Coronary artery (tissue), 2 donors: ENCODE results near the gene MRPS34.

Experiments
- DNase-seq: peaks from one replicate; pipeline ENCODE4 v3.0.0-alpha.2; 2017; ENCODE audit warnings: low spot score
- H3K27ac ChIP-seq, 2 donors: fragments of 200-600 bp; sonication (generic); one replicate each; pipeline ENCODE4 v1.5.1; 2016 to 2019
- H3K4me3 ChIP-seq: fragments of 200-600 bp; sonication (generic); 2 replicates; pipeline ENCODE4 v1.5.1; 2016; ENCODE audit warnings: mild to moderate bottlenecking, moderate library complexity
- CTCF ChIP-seq: fragments of 200-600 bp; sonication (generic); IDR thresholded peaks from one replicate; pipeline ENCODE4 v1.5.1; 2019; ENCODE audit warnings: antibody characterized with exemption

MRPS34 gene

GRCh38 chr16:1785846-1786170, 12.9 kb upstream of the MRPS34 start:
- Histone ChIP-seq H3K4me3 (no peak overlapping the region), H3K27ac (no peak overlapping the region)
- TF ChIP-seq CTCF: no peak
- no peak for DNase-seq

- no peak for TF ChIP-seq CTCF
Observed at GRCh38 chr16:1784977-1785845, 12.3 kb upstream of the MRPS34 start.

DNA sequence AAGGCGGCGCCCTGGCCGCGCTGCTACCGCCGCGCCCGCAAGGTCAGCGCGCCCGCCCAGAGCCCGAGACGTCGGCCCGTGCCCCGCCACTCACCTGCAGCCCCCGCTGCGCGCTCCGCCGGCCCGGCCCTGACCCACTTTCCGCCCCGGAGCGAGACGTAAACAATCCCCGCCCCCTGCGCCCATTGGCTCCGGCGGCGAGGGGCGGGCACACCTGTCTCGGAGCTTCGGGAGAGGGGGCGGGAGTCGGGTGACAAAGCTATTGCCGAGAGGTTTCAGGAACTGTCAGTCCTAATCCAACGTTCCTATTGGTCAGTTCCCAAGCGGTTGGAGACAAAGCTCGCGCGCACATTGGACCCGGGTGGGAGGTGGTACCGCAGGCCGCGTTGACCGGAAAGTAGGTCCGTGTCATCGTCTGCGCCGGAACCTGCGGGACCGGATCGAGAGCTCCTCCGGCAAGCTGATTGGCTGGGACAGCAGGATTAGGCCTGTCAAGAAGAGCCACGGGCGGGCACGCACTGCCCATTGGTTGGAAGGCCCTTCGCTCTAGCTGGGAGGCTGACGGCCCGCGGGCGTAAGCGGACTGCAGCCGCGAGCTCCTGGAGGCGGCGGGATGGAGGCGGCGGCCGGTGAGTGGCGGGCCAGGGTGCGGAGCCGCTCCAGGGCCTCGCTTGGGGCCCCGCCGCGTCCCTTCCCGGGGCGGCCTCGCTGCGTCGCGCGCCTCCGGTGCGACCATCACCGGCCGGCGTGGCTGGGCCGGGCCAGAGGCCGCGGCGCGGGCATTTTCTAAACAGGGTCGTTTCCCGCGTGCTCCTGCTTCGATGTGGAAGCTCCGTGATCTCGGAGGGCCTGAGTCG, 9.7 kb upstream of the MRPS34 start, which contains the start of the genes NUBP2 and SPSB3:
Gene NUBP2 (plus strand): TSS at position 553 of the 857 bp plus-strand sequence. CDS start 61 bp downstream, at position 614.
Gene SPSB3 (minus strand): TSS at position 164 of the 857 bp plus-strand sequence. CDS start 1,088 bp downstream, outside the sequence.
- Histone ChIP-seq H3K4me3 (peak within 1 kb of the TSS; percentile 99), H3K27ac (peak within 1 kb of the TSS; percentile 84 to 94)
- no peak for TF ChIP-seq CTCF
- DNase-seq: peak; percentile 100

More at GRCh38 chr16:1784977-1785845, 12.3 kb upstream of the MRPS34 start:
- Histone ChIP-seq H3K27ac (no peak overlapping the region), H3K4me3 (no peak overlapping the region)
- DNase-seq: no peak

DNA sequence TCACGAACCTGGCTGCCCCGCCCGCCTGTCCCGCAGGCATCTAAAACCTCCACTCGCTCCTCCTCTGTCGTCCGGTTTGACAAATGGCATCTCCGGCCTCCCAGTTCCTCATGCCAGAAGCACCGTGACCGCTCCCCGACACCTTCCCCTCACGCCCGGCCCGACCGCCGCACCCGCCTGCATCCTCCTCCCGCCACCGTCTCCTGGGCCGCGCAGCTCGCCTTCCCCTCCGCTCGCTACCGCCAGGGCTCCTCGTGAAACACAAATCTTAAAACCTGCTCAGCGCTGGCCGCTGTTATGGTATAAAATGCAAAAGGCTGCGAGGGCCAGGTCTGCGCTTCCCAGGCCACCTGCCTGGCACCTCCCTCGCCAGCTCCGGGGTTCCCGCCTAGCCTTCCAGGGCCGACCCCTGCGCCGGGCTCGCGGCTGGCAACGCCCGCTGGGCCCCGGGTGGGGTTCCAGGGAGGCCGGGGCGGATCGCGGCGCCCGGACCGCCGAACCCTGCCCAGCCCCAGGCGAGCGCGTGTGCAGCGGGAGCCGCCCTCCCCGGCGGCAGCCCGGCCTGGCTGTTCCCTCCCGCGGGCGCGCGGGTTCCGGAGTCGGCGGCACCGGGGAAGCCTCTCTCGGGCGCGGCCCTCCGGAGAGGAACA, 8.9 kb upstream of the MRPS34 start:
- peak overlapping the region; percentile 99 for H3K4me3 ChIP-seq
- no peak for TF ChIP-seq CTCF
- DNase-seq: no peak
- peak overlapping the region; percentile 84 to 94 for H3K27ac ChIP-seq

- TF ChIP-seq CTCF: no peak
- H3K4me3 ChIP-seq: peak overlapping the region; percentile 99
- H3K27ac ChIP-seq: peak overlapping the region in 1 of 2 donors; percentile 94
- no peak for DNase-seq
Observed at GRCh38 chr16:1781254-1781653, 8.3 kb upstream of the MRPS34 start.

- no peak for TF ChIP-seq CTCF
- Histone ChIP-seq H3K27ac (no peak overlapping the region), H3K4me3 (peak overlapping the region; percentile 99)
- DNase-seq: no peak
Observed at GRCh38 chr16:1780677-1781072, 7.7 kb upstream of the MRPS34 start.
